ENCODE results near the gene CSKMT.
A peak's percentile ranks its signal among the peaks of the same experiment; 100 is the strongest.
"Not testable (repeated sequence)": the region's sequence is repeated elsewhere in the genome, so short reads cannot be mapped to it uniquely, and the experiment has no call there.

Gene CSKMT

DNA sequence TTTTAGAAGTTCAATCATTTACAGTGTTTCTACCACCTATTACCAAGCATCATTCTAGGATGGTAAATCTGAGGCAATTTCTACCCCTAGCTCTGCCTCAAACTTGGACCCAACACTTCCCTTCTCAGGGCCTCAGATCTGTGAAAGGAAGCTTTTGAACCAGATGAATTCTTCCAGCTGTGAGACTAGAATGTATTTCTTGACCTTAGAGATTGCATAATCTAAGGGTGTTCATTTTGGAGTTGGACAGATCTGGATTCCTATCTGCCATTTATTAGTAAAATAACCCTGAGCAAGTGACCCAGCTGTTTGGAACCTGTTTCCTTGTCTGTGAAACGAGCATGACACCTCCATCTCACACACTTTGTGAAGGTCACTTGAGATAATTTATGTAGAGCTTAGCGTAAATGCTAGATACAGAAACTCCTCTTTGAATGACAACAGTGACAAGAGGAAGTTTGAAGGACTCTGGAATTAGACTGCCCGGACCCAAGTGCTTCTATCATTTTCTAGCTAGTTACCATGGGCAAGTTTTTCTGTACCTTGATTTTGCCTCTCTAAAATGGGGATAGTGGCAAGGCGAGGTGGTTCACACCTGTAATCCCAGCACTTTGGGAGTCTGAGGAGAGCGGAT lies 8.2 kb upstream of the CSKMT start:
- DNase-seq (ENCODE audit: low read depth): no peak

DNA sequence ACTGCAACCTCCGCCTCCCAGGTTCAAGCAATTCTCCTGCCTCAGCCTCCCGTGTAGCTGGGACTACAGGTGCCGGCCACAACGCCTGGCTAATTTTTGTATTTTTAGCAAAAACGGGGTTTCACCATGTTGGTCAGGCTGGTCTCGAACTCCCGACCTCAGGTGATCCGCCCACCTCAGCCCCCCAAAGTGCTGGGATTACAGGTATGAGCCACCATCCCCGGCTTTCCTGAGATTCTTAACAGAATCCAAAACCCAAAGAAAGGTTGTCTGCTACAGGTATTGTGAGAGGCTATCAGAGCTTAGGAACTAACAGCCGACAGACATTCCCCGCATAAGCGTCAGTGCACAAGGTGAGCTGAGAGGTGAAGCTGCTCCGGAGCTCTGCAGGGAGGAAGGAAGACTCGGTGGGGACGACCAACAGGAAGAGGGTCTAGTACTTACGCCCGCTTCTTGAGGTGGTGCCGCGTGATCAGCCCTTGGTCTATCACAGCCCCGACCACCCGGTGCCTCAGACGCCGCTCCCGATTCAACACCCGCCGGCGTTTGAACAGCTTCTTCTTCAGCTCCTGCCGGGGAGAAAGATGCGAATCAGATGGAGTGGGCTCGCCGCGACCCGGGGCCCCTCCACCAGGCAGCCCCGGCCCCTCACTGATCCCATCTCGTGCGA lies 572 bp upstream of the CSKMT start:
- DNase-seq (ENCODE audit: low read depth): no peak

DNA sequence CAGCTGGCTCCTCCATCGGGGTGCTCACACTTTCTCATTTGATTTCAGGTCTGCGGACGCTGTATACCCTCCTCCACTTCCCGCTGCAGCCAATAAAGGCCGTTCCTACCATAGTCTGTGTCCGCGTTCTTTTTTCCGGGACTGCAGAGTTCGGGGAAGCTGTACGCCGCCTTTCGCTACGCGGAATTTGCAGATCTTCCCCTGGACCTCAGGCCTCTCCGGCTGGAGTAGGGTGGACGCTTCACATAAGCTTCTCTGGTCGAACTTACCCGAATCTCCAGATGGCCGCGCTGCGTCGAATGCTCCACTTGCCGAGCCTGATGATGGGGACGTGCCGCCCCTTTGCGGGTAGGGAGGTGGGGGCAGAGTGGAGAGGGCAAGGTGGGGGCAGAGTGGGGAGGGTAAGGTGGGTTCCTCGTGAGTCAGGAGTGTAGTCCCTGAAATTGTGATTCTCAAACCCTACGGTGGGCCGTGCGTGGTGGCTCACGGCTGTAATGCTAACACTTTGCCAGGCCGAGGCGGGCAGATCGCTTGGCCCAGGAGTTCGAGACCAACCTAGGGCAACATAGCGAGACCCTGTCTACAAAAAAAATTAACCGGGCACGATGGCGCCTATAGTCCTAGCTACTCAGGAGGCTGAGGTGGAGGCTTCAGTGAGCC lies 617 bp downstream of the CSKMT start:
- DNase-seq (ENCODE audit: low read depth): no peak

DNA sequence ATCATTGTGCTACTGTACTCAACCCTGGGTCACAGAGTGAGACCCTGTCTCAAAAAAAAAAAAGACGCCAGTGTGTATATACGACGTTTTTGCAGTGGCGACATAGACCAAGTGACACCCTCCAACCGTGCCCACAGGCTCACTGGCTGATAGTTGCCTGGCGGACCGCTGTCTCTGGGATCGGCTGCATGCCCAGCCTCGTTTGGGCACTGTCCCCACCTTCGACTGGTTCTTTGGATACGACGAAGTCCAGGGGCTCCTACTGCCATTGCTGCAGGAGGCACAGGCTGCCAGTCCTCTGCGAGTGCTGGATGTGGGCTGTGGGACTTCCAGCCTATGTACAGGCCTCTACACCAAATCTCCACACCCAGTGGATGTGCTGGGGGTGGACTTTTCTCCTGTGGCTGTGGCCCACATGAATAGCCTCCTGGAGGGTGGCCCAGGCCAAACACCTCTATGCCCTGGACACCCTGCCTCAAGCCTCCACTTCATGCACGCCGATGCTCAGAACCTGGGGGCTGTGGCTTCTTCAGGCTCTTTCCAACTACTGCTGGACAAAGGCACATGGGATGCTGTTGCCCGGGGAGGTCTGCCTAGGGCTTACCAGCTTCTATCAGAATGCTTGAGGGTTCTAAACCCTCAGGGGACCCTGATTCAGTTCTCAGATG lies 1.3 kb downstream of the CSKMT start:
- DNase-seq (ENCODE audit: low read depth): no peak

DNA sequence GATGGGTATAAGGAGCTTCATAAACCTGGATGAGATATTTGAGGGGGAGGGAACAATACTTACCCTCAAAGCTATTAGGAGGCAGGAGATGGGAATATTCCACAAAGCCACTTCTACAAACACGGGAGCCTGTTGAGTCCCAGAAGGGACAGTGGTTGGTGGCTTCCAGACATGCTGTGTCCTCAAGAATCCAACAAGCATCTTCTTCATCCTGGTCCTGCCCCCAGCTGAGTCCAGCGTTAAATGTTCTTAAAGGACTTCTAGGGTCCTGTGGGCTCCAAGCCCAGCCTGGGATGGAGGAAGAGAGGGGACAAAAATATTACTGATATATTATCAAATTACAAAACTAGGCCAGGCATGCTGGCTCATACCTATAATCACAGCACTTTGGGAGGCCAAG lies 2.3 kb downstream of the CSKMT start:
- no peak for DNase-seq (ENCODE audit: low read depth)

DNA sequence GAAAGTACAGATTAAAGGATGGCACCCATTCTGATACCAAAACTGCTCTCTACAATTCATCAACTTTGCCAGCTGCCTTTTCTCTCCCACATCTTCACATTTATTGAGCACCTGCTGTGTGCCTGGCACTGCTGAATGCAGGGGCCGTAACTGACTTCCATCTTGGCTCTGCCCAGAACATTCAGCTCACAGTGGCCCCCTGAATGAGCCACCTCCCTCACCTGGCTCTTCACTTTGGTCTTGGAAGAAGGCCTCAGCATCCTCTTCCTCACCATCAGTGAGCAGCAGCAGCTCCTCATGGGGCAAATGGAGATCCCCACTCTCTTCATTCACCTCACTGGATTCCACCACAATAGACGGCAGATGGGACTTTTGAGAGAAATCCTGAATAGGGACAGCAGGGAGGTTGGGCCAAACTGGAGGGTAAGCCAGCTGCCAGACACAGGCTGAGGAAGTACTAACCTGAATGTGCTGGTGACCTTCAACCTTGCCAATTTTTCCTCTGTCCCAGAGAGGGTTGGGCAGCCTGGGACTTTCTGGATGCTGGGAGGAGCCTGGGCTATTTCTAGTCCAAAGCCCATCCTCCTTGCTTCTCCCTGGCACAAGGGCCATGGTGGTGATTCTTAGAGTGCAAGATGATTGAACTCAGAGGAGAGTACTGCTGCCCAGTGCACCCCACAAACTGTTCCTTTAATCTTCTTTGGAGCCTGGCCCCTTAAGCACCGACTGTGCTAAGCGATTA lies 4.5 kb downstream of the CSKMT start:
- DNase-seq (ENCODE audit: low read depth): no peak

DNA sequence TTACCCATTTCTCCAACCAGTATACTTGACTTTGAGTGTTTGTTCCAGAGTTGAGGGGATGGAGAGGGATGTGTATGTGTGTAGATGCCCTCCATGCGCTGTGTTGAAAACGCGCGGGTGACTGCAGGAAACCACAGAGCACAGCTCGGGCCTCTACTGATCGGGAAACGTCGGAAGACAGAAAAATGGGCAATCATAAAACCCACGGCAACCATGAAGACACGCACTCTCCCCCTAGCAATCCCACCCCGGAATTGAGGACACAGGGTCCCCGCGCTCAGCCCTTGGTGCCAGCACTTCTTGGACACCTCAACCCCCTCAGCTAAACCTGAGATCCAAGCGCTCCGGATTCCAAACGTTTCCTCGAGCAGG lies 6.1 kb downstream of the CSKMT start:
- DNase-seq (ENCODE audit: low read depth): no peak

DNA sequence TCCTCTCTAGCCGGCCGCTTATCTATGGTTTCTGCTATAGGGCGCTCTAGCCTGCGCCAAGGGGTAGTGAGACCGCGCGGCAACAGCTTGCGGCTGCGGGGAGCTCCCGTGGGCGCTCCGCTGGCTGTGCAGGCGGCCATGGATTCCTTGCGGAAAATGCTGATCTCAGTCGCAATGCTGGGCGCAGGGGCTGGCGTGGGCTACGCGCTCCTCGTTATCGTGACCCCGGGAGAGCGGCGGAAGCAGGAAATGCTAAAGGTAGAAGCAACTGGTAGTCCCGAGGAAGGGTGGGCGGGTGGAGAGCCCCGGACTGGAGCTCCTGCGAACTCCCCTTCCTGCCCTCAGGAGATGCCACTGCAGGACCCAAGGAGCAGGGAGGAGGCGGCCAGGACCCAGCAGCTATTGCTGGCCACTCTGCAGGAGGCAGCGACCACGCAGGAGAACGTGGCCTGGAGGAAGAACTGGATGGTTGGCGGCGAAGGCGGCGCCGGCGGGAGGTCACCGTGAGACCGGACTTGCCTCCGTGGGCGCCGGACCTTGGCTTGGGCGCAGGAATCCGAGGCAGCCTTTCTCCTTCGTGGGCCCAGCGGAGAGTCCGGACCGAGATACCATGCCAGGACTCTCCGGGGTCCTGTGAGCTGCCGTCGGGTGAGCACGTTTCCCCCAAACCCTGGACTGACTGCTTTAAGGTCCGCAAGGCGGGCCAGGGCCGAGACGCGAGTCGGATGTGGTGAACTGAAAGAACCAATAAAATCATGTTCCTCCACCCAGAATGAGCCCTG lies 6.7 kb downstream of the CSKMT start, which contains the start of the genes LBHD1 and UQCC3:
TSS of gene LBHD1 (minus strand) at position 660 of the 782 bp plus-strand sequence. CDS start 2,236 bp downstream, outside the sequence.
TSS of gene UQCC3 (plus strand) at position 66 of the 782 bp plus-strand sequence. CDS start at position 139, 73 bp downstream.
- DNase-seq (ENCODE audit: low read depth): peak; percentile 61

DNA sequence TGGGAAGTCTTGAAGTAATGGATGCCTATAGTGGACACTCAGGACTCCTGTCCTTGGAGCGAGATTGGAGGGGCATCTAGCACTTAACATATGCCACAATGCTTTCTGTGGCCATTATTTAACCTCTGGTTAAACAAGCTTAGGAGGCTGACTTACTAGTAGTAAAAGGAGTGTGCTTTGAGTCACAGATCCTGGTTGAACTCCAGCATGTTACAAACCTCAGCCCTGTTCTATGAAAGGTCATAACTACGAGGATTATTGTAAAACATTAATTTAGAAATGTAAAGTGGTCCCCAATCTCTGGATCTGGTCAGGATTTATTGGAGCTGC lies 8.0 kb downstream of the CSKMT start:
- DNase-seq (ENCODE audit: low read depth): no peak

DNA sequence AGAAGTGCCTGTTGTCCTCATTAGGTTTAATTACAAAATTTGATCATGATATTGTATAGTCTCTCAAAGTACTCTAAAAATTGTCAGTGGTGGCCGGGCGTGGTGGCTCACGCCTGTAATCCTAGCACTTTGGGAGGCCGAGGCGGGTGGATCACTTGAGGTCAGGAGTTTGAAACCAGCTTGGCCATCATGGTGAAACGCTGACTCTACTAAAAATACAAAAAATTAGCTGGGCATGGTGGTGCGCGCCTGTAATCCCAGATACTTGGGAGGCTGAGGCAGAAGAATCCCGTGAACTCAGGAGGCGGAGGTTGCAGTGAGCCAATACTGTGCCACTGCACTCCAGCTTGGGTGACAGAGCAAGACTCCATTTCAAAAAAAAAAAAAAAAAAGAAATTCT lies 10.3 kb downstream of the CSKMT start:
- DNase-seq (ENCODE audit: low read depth): not testable (repeated sequence)

DNA sequence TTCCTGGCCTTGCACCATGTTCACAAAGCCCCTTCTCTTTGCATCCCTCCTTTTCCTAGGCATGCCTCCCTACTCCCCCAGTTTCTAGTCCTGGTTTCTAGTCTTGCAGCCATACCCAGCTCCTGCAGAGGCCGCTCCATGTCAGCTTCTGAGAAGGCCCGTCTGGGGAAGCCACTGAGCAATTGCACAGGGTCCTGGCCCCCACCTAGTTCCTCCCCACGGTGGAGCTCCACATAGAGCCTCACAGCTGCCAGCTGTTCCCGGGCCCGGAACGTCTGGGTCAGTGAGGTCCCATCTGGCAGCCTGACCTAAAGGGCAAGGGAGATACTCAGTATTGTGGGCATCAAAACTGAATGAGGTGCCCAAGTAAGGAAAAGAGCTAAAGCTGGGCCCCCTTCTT lies 11.6 kb downstream of the CSKMT start:
- DNase-seq (ENCODE audit: low read depth): no peak

DNA sequence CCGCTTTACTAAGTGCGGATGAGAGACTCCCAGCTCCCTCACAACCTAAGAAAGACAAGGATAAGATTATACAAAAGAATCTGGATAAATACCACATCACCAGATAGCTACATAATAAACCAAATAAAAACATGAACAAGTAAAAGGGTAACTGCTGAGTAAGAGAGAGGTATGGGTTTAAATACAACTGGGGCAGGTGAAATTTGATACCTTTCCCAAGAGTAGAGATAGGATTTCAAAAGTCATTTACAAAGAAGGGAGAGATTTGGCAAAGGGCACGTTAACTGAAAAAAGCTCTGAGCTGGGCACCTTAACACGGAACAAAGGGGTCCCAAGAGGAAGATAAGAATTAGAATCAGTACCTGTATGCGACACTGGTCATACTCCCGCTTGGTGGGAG lies 12.0 kb downstream of the CSKMT start:
- DNase-seq (ENCODE audit: low read depth): no peak

DNA sequence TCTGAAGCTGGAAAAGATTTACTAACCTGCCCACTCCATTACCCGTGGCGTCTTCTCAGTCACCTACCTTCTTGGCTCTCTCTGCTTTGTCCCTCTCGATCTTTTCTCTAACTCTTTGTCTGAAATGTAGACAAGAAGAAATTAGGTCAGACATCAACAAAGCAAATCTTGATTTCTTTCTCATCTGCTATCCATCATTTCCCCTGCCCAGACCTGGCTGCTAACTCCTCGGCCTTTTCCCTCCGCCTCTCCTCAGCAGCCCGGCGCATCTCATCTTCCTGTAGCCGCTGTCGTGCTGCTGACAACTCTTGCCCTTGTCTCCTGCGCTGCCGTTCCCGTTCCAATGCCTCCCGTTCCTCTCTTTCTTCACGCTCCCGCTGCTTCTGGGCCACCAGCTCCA lies 12.6 kb downstream of the CSKMT start:
- DNase-seq (ENCODE audit: low read depth): no peak

DNA sequence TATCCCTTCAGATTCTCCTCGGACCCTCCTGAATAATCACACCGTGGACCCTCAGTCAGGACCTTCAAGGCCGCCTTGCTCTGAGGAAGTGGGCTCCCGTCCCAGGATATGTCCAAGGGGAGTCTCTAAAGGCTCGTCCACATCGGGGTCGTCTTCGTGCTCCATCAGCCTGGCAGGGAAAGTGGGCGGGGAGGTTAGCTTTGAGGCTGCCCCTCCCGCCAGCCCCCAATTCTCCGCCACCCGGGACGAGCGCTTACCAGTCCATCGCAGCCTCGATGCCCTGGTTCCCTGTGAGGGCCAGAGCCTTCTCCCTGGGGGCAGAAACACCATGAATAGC lies 13.3 kb downstream of the CSKMT start:
- DNase-seq (ENCODE audit: low read depth): no peak

DNA sequence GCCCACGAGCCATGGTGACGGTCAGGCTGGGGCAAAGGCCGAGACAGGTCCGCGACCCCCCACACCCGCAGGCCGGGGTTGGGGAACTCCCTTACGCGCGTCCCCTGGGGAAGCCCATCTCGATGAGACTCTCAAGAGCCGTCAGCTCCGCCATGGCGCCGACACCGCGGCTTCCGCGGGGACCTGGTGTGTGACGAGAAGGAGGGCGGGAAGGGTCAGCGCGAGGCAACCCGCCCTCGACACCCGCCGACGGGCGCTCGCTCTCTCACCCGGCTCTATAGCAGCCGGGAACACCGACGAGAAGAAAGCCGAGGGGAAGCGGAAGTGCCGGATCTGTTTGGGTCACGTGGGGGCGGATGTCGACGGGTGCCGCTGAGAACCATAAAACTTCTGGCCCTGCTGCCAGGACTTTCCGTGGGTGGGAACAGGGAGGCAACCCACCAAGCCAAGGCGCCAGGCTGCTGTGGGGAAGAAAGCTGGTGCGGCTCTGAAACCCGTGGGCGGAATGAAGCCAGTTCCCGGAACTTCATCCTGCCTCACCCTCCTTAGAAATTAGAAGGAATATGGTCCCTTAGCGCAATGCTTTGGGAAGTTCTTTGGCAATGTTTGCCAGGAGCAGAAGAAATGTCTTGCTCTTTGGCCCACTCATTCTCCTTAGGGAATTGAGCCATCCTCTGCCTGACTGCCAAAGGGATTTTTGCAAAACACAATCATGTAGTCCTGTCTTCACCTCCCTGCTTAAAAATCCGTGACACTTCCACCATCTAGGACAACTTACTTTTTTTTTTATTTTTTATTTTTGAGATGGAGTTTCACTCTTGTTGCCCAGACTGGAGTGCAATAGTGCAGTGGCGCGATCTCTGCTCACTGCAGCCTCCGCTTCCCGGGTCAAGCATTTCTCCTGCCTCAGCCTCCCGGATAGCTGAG lies 13.9 kb downstream of the CSKMT start, which contains the start of gene UBXN1:
TSS of gene UBXN1 (minus strand) at position 304 of the 927 bp plus-strand sequence. CDS start at position 154, 150 bp downstream.
- DNase-seq (ENCODE audit: low read depth): peak; percentile 73

DNA sequence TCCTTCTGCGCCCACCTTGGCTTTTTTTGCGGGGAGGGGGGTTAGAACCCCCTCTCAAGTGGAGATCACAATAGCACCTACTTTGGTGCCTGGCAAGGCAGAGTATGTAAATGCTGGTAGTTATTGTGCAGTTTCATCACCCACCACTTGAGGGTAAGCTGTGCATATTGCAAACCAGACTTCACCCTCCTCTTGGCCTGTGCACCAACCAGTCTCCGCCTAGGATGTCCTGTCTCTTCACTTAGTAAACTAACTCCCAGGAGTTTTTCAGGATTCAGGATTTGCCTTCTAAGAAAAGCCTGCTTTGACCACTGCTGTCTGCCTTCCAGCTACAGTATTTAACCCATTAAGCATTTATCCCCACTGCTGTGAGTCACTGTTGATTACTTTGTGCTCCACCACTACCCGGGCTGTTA lies 15.7 kb downstream of the CSKMT start:
- DNase-seq (ENCODE audit: low read depth): peak; percentile 56

DNA sequence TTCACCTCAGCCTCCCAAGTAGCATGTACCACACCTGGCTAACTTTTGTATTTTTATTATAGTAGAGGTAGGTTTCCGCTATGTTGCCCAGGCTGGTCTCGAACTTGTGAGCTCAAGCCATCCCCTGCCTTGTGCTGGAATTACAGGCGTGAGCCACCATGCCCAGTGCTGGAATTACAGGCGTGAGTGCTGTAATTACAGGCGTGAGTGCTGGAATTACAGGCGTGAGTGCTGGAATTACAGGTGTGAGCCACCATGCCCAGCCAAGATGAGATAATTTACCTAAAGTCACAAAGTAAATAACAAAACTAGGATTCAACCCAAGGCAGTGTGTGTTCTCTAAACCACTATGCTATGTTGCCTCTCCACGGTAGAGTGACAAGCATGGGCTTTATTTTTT lies 17.4 kb downstream of the CSKMT start:
- no peak for DNase-seq (ENCODE audit: low read depth)

DNA sequence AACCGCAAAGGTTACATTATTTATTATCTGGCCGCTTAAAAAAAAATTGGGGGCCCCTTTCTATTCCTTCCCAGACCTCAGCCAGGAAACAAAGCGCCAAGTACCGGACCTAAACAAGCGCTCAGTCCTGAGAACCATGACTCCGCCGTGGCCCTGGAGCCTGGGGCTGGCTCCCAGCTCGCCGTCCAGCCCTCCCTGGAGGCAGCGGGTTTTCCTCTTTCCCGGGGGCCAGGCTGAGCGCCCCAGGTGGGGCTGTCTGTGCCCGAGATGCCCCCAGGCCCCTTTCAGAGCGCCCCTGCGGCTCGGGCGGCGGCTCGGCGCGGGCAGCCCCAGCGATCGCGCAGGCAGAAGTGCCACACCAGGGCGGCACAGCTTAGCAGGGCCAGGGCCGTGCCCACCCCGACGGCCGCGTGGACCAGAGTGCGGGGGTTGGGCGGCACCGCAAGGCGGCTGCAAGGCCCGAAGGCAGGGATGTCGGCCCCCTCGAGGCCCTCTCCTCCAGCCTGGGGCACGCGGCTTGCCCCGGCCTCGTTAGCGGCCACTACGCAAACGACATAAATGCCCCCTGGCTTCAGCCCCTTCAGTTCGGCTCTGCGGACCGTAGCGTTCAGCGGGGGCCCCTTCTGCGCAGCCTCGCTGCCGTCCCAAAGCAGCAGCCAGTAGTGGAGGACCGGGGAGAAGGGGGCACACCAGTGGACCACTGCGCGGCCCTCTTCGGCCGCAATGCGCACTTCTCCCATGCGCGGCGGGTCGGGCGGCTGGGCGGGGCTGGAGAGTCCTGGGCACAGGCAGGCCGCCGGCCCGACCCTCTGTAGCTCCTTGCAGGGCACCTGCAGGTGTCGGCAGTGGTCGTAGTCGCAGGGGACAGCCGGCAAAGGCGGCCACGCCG lies 22.6 kb downstream of the CSKMT start:
- DNase-seq (ENCODE audit: low read depth): no peak

DNA sequence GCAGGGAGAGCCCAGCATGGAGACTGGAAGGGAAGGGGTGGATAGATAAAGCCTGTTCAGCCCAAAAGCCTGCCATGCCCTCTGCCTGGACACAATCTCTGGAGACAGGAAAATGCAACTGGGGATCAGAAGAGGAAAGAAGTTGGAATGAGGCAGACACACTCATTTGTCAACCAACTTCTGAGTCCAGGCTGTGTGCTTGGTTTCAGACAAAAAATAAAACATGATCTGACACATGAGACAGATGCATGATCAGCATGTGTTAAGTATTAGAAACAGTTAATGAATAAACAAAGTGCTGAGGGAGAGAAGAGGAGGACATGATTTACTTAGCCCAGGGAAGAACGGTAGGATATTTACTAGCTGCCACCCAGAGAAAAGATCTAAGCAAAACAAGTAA lies 23.4 kb downstream of the CSKMT start:
- DNase-seq (ENCODE audit: low read depth): no peak

Data from HS-5 (cell line).